Measurements from ENCODE around the gene LCN6. TPM values are rescaled to one million over a fixed set of nuclear protein-coding genes. Genes with fewer than 3 reads are reported as not detected.
"Not testable (repeated sequence)": the region's sequence is repeated elsewhere in the genome, so short reads cannot be mapped to it uniquely, and the experiment has no call there.

The LCN6 gene
- total and polyA plus RNA-seq, 9 of the 15 experiments (the other 6 are each of a cell fraction or from before 2014, with no cell fraction given): 0.10 to 0.45 (median 0.37) TPM; not detected in 5

- POLR2A ChIA-PET: interaction anchor here (1.0 to 1.2 kb wide), 3 partner anchors 9 to 19 kb away, joined by 3 to 5 read pairs (median 3); no protein-coding TSS in a partner anchor
- 59% methylated on average over 14 of the region's 14 CpGs for WGBS (ENCODE audit: insufficient coverage, low coverage, missing lambda C conversion rate)
- H3K27me3 ChIP-seq (ENCODE audit: control insufficient read depth in 2 of 2, insufficient read depth in 2 of 2, low read length in 2 of 2); BruUV-seq (replicated peaks); H3K79me2 ChIP-seq (ENCODE audit: control insufficient read depth, insufficient read depth, low read length); H4K20me1 ChIP-seq (replicated peaks; ENCODE audit: control insufficient read depth, insufficient read depth, low read length); H3K9me1 ChIP-seq (ENCODE audit: control insufficient read depth, insufficient read depth, low read length); H3K4me2 ChIP-seq (ENCODE audit: insufficient read depth, low read length); H2AFZ ChIP-seq (ENCODE audit: low read depth, low read length); H3K27ac ChIP-seq (ENCODE audit: extremely low read depth, low read depth, low read length); H3K9me3 ChIP-seq (replicated peaks; ENCODE audit: control insufficient read depth, insufficient read depth, low read depth, low read length); DNase-seq (ENCODE audit: extremely low read depth in 1 of 4, low spot score in 3 of 4); ATAC-seq; H3K36me3 ChIP-seq (ENCODE audit: control insufficient read depth, insufficient read depth, low read length); FAIRE-seq; in situ Hi-C loops (cut with MboI); H3K4me3 ChIP-seq: not testable (repeated sequence)
- intact Hi-C loops (cut with micrococcal nuclease): loop anchor here (1.0 kb wide), 1 partner anchor 18 kb away; no protein-coding TSS in a partner anchor
- H3K9ac ChIP-seq (ENCODE audit: insufficient read depth in 1 of 2, low read depth in 2 of 2, low read length in 2 of 2): peak overlapping the region in 1 of 2 experiments; percentile 12; a peak in 1 of 4 replicates
- CTCF ChIA-PET (ENCODE audit: low intra/inter-chr PET ratio): interaction anchor here (1.0 to 1.4 kb wide), 3 partner anchors 18 to 25 kb away, joined by 4 to 8 read pairs (median 4); partner anchors contain the start of gene TMEM141
- peaks cover 16 to 57% of the 10 kb centered on the region in 2 experiments; a peak in 4 of 5 replicates for H3K4me1 ChIP-seq (replicated peaks in 1 of 2; ENCODE audit: control insufficient read depth in 2 of 2, insufficient read depth in 2 of 2, low read length in 2 of 2)
These were observed 17.6 kb upstream of the LCN6 start for GRCh38 chr9:136765745-136766409.

- no TSS peak for BruUV-seq (replicated peaks)
- Histone ChIP-seq H3K9me3 (replicated peaks; ENCODE audit: control insufficient read depth, insufficient read depth, low read depth, low read length) (no peaks in the 10 kb centered on the region), H3K36me3 (ENCODE audit: control insufficient read depth, insufficient read depth, low read length) (no peaks in the 10 kb centered on the region), H3K4me3 (no peak overlapping the region), H3K79me2 (ENCODE audit: control insufficient read depth, insufficient read depth, low read length) (no peaks in the 10 kb centered on the region), H3K4me2 (ENCODE audit: insufficient read depth, low read length) (no peak overlapping the region), H3K4me1 (replicated peaks in 1 of 2; ENCODE audit: control insufficient read depth in 2 of 2, insufficient read depth in 2 of 2, low read length in 2 of 2) (peaks cover 16 to 66% of the 10 kb centered on the region in 2 experiments; a peak in 4 of 5 replicates), H3K9me1 (ENCODE audit: control insufficient read depth, insufficient read depth, low read length) (no peaks in the 10 kb centered on the region), H3K27ac (ENCODE audit: extremely low read depth, low read depth, low read length) (no peak overlapping the region), H4K20me1 (replicated peaks; ENCODE audit: control insufficient read depth, insufficient read depth, low read length) (no peaks in the 10 kb centered on the region), H3K9ac (ENCODE audit: insufficient read depth in 1 of 2, low read depth in 2 of 2, low read length in 2 of 2) (peak overlapping the region in 1 of 2 experiments; percentile 83; a peak in 2 of 4 replicates), H2AFZ (ENCODE audit: low read depth, low read length) (no peak overlapping the region), H3K27me3 (ENCODE audit: control insufficient read depth in 2 of 2, insufficient read depth in 2 of 2, low read length in 2 of 2) (peaks cover 0 to 5% of the 10 kb centered on the region in 2 experiments; a peak in 1 of 5 replicates)
- in situ Hi-C loops (cut with MboI): no loop called here
- CTCF ChIA-PET (ENCODE audit: low intra/inter-chr PET ratio): interaction anchor here (1.0 kb wide), 1 partner anchor 20 kb away, joined by 4 read pairs; no protein-coding TSS in a partner anchor
- POLR2A ChIA-PET: no interaction called here
- DNase-seq (ENCODE audit: extremely low read depth in 1 of 4, low spot score in 3 of 4) (no peak), ATAC-seq (no peak), FAIRE-seq (no peak)
- WGBS (ENCODE audit: insufficient coverage, low coverage, missing lambda C conversion rate): 68% methylated on average over 9 of the region's 14 CpGs
- intact Hi-C loops (cut with micrococcal nuclease): no loop called here
- TF ChIP-seq CC2D1A (IDR thresholded peaks at IDR 0.05) (no peak), POLR2AphosphoS5 (IDR thresholded peaks at IDR 0.05; ENCODE audit: control insufficient read depth, insufficient read depth, low read depth, low read length) (no peak), EGR1 (conservative IDR thresholded peaks at IDR 0.05) (no peak), ZNF239 (CRISPR knock-in tag; IDR thresholded peaks at IDR 0.05) (no peak), SMARCB1 (IDR thresholded peaks at IDR 0.05; ENCODE audit: insufficient read length, low read depth) (no peak), ZNF79 (CRISPR knock-in tag; IDR thresholded peaks at IDR 0.05; ENCODE audit: low read depth) (no peak), ZBTB26 (CRISPR knock-in tag; IDR thresholded peaks at IDR 0.05) (no peak), ZFP1 (CRISPR knock-in tag; IDR thresholded peaks at IDR 0.05) (no peak), DLX4 (CRISPR knock-in tag; IDR thresholded peaks at IDR 0.05) (no peak), SNRNP70 (optimal IDR thresholded peaks at IDR 0.05; ENCODE audit: low read depth, low read length) (no peak), SMAD3 (CRISPR knock-in tag; conservative IDR thresholded peaks at IDR 0.05) (no peak), ELF1 (tag; IDR thresholded peaks at IDR 0.05) (no peak), SMAD2 (IDR thresholded peaks at IDR 0.05; ENCODE audit: low read depth, low read length) (no peak)
These were observed 16.7 kb upstream of the LCN6 start for GRCh38 chr9:136765041-136765440.

All from K562 (cell line).